Central memory CD8-positive, alpha-beta T cell (primary cell): ENCODE measurements around the gene SUV39H1.
"Not testable (repeated sequence)": the region's sequence is repeated elsewhere in the genome, so short reads cannot be mapped to it uniquely, and the experiment has no call there.

ENCODE experiments used
- ATAC-seq: fragments of 150-1000 bp; cut with Tn5 transposase; replicated peaks from 2 replicates; pipeline ENCODE4 v1.10.0; 2022; ENCODE audit warnings: mild to moderate bottlenecking, moderate FRiP score, moderate number of reproducible peaks; ENCODE audit not compliant: poor library complexity, severe bottlenecking; ENCODE audit errors: extremely low read depth
- DNase-seq, 2 donors: peaks; one replicate each; pipeline ENCODE4 v3.0.0; 2021; ENCODE audit warnings: low spot score in 2 of 2
- H3K27ac Mint-ChIP-seq: one replicate; pipeline ENCODE4 v1.8.0; 2022; ENCODE audit warnings: low read depth, mild to moderate bottlenecking, moderate library complexity, mixed read lengths
- H3K27me3 Mint-ChIP-seq: one replicate; pipeline ENCODE4 v1.8.0; 2022; ENCODE audit warnings: mixed read lengths
- H3K36me3 Mint-ChIP-seq: one replicate; pipeline ENCODE4 v1.8.0; 2022; ENCODE audit warnings: mild to moderate bottlenecking, moderate library complexity, mixed read lengths; ENCODE audit not compliant: insufficient read depth
- H3K4me1 Mint-ChIP-seq: one replicate; pipeline ENCODE4 v1.8.0; 2022; ENCODE audit warnings: mixed read lengths
- H3K4me3 Mint-ChIP-seq: one replicate; pipeline ENCODE4 v1.8.0; 2022; ENCODE audit warnings: mild to moderate bottlenecking, moderate library complexity, mixed read lengths
- H3K9me3 Mint-ChIP-seq: one replicate; pipeline ENCODE4 v1.8.0; 2022; ENCODE audit warnings: mixed read lengths

The SUV39H1 gene, protein sequence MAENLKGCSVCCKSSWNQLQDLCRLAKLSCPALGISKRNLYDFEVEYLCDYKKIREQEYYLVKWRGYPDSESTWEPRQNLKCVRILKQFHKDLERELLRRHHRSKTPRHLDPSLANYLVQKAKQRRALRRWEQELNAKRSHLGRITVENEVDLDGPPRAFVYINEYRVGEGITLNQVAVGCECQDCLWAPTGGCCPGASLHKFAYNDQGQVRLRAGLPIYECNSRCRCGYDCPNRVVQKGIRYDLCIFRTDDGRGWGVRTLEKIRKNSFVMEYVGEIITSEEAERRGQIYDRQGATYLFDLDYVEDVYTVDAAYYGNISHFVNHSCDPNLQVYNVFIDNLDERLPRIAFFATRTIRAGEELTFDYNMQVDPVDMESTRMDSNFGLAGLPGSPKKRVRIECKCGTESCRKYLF

GRCh38 chrX:48696301-48696908, at the start of gene SUV39H1:
Gene SUV39H1 (plus strand): TSS chrX:48696734. CDS start chrX:48696785, 51 bp downstream.
- no peaks in the 10 kb centered on the region for H3K9me3 Mint-ChIP-seq
- peak within 1 kb of the TSS; percentile 88 for H3K4me3 Mint-ChIP-seq
- H3K4me1 Mint-ChIP-seq = peaks cover 19% of the 10 kb centered on the region
- ATAC-seq (peak; percentile 93), DNase-seq (peak; percentile 58 to 81)
- peak within 1 kb of the TSS; percentile 98 for H3K27ac Mint-ChIP-seq
- H3K36me3 Mint-ChIP-seq = peaks cover 19% of the 10 kb centered on the region
- H3K27me3 Mint-ChIP-seq = no peaks in the 10 kb centered on the region

GRCh38 chrX:48648336-48648751, 48.2 kb upstream of the SUV39H1 start:
- ATAC-seq = peak; percentile 32

DNA sequence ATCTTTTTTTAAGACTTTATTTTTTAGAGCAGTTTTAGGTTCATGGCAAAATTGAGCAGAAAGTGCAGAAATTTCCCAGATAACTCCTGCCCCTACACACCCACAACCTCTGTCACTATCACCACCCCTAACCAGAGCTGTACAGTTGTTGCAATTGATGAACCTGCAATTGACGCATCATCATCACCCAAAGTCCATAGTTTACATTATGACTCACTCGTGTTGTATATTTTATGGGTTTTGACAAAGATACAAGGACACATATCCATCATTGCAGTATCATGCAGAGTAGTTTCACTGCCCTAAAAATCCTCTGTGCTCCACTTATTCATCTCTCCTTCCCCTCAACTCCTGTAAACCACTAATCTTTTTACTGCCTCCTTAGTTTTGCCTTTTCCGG, 47.4 kb upstream of the SUV39H1 start:
- Mint-ChIP-seq H3K27ac (no peak overlapping the region), H3K9me3 (no peaks in the 10 kb centered on the region), H3K27me3 (no peaks in the 10 kb centered on the region), H3K4me3 (no peak overlapping the region), H3K4me1 (no peaks in the 10 kb centered on the region), H3K36me3 (no peaks in the 10 kb centered on the region)
- no peak for ATAC-seq
- DNase-seq = no peak

More at GRCh38 chrX:48648336-48648751, 48.2 kb upstream of the SUV39H1 start:
- H3K27ac Mint-ChIP-seq = no peak overlapping the region
- H3K4me1 Mint-ChIP-seq = no peaks in the 10 kb centered on the region
- no peaks in the 10 kb centered on the region for H3K9me3 Mint-ChIP-seq
- H3K4me3 Mint-ChIP-seq = no peak overlapping the region
- DNase-seq = peak in 1 of 2 donors; percentile 10
- H3K27me3 Mint-ChIP-seq = no peaks in the 10 kb centered on the region
- H3K36me3 Mint-ChIP-seq = no peaks in the 10 kb centered on the region

GRCh38 chrX:48652055-48652579, 44.4 kb upstream of the SUV39H1 start:
- H3K4me1 Mint-ChIP-seq, H3K36me3 Mint-ChIP-seq, H3K9me3 Mint-ChIP-seq, H3K27me3 Mint-ChIP-seq, H3K4me3 Mint-ChIP-seq, DNase-seq, H3K27ac Mint-ChIP-seq, ATAC-seq: not testable (repeated sequence)

GRCh38 chrX:48654746-48655145, 41.8 kb upstream of the SUV39H1 start:
- not testable (repeated sequence) for DNase-seq, H3K27me3 Mint-ChIP-seq, H3K9me3 Mint-ChIP-seq, H3K36me3 Mint-ChIP-seq, H3K4me1 Mint-ChIP-seq, ATAC-seq, H3K4me3 Mint-ChIP-seq, H3K27ac Mint-ChIP-seq

DNA sequence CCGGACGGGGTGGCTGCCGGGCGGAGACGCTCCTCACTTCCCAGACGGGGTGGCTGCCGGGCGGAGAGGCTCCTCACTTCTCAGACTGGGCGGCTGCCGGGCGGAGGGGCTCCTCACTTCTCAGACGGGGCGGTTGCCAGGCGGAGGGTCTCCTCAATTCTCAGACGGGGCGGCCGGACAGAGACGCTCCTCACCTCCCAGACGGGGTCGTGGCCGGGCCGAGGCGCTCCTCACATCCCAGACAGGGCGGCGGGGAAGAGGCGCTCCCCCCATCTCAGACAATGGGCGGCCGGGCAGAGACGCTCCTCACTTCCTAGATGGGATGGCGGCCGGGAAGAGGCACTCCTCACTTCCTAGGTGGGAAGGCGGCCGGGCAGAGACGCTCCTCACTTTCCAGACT, 36.8 kb upstream of the SUV39H1 start:
- H3K27me3 Mint-ChIP-seq, H3K9me3 Mint-ChIP-seq, DNase-seq, H3K4me3 Mint-ChIP-seq, H3K36me3 Mint-ChIP-seq, ATAC-seq, H3K27ac Mint-ChIP-seq: not testable (repeated sequence)
- peaks cover 11% of the 10 kb centered on the region for H3K4me1 Mint-ChIP-seq

- peaks cover 11% of the 10 kb centered on the region for H3K4me1 Mint-ChIP-seq
- DNase-seq (no peak), ATAC-seq (no peak)
- H3K9me3 Mint-ChIP-seq = no peaks in the 10 kb centered on the region
- H3K27ac Mint-ChIP-seq = no peak overlapping the region
- H3K36me3 Mint-ChIP-seq = no peaks in the 10 kb centered on the region
- H3K27me3 Mint-ChIP-seq = no peaks in the 10 kb centered on the region
- no peak overlapping the region for H3K4me3 Mint-ChIP-seq
Measured at GRCh38 chrX:48663241-48663640, 33.3 kb upstream of the SUV39H1 start.

DNA sequence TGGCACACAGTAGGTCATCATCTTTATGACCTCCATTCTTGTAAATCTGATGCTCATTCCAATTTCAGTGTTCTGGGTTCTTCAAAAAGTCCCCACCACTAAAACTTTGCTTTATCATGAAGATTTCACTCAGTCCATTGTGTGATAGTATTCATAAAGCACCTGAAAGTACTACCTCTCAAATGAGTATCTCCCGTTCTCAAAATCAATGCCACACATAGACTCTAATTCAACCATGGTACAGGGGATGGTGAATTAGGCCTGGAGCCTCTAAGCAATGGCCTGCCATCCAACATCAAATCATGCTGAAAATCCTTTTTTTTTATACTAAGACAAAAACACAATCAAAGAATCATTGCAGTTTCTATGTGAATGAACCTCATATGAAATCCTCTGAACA, 32.4 kb upstream of the SUV39H1 start:
- Mint-ChIP-seq H3K4me3 (no peak overlapping the region), H3K27ac (no peak overlapping the region), H3K36me3 (no peaks in the 10 kb centered on the region), H3K9me3 (no peaks in the 10 kb centered on the region), H3K27me3 (no peaks in the 10 kb centered on the region), H3K4me1 (peaks cover 11% of the 10 kb centered on the region)
- ATAC-seq (no peak), DNase-seq (no peak)

- peaks cover 7% of the 10 kb centered on the region for H3K4me1 Mint-ChIP-seq
- no peak for ATAC-seq
- H3K9me3 Mint-ChIP-seq = no peaks in the 10 kb centered on the region
- no peak overlapping the region for H3K27ac Mint-ChIP-seq
- H3K36me3 Mint-ChIP-seq = no peaks in the 10 kb centered on the region
- no peak for DNase-seq
- H3K4me3 Mint-ChIP-seq = no peak overlapping the region
- H3K27me3 Mint-ChIP-seq = no peaks in the 10 kb centered on the region
Measured at GRCh38 chrX:48665991-48666390, 30.5 kb upstream of the SUV39H1 start.

- Mint-ChIP-seq H3K4me3 (no peak overlapping the region), H3K9me3 (no peaks in the 10 kb centered on the region), H3K27me3 (no peaks in the 10 kb centered on the region), H3K4me1 (peaks cover under 1% of the 10 kb centered on the region), H3K27ac (no peak overlapping the region), H3K36me3 (no peaks in the 10 kb centered on the region)
- DNase-seq (no peak), ATAC-seq (no peak)
Measured at GRCh38 chrX:48666649-48667048, 29.9 kb upstream of the SUV39H1 start.

GRCh38 chrX:48667509-48667908, 29.0 kb upstream of the SUV39H1 start:
- H3K4me1 Mint-ChIP-seq = no peaks in the 10 kb centered on the region
- ATAC-seq (no peak), DNase-seq (no peak)
- no peak overlapping the region for H3K4me3 Mint-ChIP-seq
- H3K27me3 Mint-ChIP-seq = no peaks in the 10 kb centered on the region
- no peak overlapping the region for H3K27ac Mint-ChIP-seq
- no peaks in the 10 kb centered on the region for H3K36me3 Mint-ChIP-seq
- no peaks in the 10 kb centered on the region for H3K9me3 Mint-ChIP-seq

DNA sequence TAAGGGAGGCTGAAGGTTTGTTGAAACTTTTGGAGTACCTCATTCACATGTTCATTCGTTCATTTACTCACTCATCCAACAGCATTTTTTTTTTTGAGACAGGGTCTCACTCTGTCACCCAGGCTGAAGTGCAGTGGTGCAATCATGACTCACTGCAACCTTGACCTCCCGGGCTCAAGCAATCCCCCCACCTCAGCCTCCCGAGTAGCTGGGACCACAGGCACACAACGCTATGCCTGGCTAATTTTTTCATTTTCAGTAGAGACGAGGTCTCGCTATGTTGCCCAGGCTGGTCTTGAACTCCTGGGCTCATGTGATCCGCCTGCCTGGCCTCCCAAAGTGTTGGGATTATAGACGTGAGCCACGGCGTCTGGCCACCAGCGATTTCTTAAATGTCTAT, 28.3 kb upstream of the SUV39H1 start:
- not testable (repeated sequence) for H3K27me3 Mint-ChIP-seq, H3K36me3 Mint-ChIP-seq, H3K9me3 Mint-ChIP-seq, DNase-seq, H3K27ac Mint-ChIP-seq, H3K4me1 Mint-ChIP-seq, H3K4me3 Mint-ChIP-seq, ATAC-seq
